NT2/D1 (cell line): ENCODE results near the gene CDH13.

Source experiments
- SUZ12 ChIP-seq: IDR thresholded peaks from 2 replicates; pipeline ENCODE4 v1.6.1; 2011; ENCODE audit not compliant: insufficient read length, insufficient read depth; ENCODE audit errors: extremely low read depth
- YY1 ChIP-seq: IDR thresholded peaks from 2 replicates; pipeline ENCODE4 v1.6.1; 2011; ENCODE audit not compliant: insufficient read length, insufficient read depth
- ZNF274 ChIP-seq: IDR thresholded peaks from 2 replicates; pipeline ENCODE4 v1.6.1; 2011; ENCODE audit warnings: mild to moderate bottlenecking, low read depth, low read length

DNA sequence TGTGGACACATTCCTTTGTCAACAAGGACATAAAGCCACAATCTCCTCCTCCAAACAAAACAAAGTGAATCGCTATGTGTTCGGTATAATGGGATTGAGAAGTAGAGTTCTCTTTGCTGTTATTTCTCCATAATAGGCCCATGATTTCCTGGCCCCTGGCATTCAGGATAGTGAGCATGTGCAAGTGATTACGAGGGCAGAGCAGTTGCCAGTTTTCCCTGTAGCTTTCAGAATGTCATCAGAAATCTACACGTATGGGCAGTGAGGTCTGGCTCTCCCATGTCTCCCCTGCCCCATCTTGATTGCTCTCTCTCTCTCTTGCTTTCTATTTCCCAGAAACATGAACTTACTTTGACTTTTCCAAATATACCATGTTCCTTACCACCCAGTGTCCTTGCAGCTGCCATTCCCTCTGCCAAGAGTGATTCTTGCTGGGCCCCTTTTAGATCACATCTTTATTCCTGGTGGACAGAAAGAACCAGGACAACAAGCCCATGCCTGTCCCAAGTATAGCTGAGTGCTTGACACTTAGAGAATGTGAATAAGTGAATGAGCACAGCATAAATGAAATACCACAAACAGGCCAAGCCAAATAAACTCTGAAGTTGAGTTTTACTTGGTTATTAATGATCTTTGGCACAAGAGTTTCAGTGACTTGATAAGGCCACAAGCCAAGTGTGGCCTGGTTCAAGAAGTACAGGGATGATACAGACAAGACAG lies 273.1 kb downstream of the CDH13 start:
- no peak for TF ChIP-seq ZNF274
- no peak for TF ChIP-seq YY1
- no peak for TF ChIP-seq SUZ12
